GM19324 (cell line): ENCODE measurements around the gene GEMIN8.

Experiments
- ATAC-seq: cut with Tn5 transposase; IDR thresholded peaks from one replicate; pipeline ENCODE4 v1.9.1; 2021; ENCODE audit warnings: mild to moderate bottlenecking, moderate library complexity; ENCODE audit not compliant: unreplicated experiment, low FRiP score

The GEMIN8 gene

DNA sequence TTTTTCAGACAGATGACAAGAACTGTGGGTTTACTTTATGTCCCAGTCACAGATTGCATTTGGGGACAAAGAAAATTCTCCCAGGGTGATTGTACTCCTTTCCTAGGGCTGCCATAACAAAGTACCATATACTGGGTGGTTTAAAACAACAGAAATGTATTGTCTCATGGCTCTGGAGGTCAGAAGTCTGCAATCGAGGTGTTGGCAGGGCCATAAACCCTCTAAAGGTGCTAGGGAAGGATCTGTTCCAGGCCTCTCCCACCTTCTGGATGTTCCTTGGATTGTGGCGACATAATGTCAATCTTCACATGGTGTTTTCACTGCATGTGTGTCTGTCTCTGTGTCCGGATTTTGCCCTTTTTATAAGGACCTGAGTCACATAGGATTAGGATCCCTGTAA, 12.3 kb downstream of the GEMIN8 start:
- no peak for ATAC-seq

DNA sequence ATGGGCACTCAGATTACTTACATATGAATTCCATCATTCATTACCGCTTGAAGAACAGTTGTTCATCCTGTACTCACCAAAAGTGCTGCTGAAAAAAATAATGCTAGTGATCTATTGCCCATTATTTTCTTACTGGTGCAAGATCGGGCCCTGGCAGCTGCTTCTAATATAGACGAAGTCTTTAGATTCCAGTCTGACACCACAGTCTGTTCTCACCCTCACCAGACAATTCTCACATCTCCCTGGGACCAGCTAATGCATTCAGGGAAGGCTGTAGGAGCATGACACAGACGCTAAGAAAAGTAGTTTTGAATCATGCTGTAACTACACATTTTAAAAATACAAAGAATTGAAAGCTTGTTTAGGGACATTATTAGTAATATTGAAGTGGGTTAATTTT, 13.8 kb downstream of the GEMIN8 start:
- ATAC-seq, result no peak

DNA sequence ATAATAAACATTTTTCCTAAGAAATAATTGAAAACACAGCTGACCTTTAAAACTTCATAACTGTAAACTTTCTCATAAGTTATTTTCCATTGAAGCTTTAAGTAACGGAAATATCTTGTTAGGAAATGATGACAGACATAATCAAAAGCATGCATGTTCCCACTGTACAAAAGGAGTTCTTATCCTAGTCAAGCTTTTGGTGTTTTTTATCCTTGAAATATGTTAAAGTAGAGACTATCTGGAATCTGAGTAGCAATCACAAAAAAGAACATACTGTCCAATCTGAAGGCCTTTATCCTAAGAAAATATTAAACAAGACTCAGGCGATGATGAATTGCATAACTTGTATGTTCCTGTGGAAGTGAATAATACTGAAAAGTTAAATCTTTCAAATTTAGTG, 14.4 kb downstream of the GEMIN8 start:
- ATAC-seq, result no peak

DNA sequence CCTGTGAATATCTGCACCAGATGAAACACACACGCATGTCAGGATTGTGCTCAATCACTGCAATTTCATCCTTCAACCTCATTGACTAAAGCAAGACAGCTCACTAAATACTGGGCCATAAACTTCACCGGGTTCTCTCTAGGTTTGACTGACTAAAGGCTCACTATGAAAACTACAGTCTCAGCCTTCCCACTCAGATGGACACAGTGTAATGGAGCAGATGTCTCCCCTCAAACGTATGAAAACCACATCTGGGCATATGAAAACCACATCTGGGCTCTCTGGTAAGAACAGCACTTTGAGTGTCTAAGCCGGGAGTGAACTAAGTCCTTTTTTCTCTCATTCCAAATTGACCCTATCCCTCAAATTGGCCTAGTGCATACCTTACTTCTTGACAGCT, 15.2 kb downstream of the GEMIN8 start:
- no peak for ATAC-seq

DNA sequence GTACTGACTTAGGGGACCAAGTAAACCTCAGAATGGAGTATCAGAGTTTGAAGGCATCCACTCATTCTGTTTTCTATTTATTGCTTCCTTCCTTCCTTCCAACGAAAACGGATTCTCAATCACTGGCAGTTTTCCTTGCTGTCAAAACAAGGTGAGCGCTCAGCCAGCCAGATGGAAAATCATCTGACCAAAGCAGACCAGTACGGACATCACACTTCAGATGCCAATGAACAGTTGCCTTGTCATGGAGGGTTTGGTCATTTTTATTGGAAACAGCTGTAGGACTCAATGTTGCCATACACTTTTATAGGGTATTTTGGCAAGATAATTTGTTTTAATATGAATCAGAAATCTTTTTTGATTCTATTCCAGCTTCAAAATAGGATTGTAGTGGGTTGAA, 16.6 kb downstream of the GEMIN8 start:
- no peak for ATAC-seq

DNA sequence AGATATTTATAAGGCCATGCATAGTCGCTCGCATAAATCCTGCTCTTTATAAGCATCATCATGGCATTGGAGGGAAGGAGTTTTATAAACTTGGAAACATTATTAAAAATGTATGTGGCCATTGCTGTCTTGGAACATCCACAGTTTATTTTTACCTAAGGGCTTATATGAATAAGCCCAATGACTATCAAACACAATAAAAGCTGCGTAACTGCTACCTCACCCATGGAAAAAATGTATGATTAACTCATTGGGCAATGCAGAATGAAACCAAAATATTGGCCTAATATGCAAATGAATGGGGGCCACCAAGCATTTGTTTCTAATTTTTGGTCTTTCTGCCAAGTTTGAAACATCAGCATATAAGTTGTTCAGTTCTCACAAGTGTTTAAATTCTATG, 19.1 kb downstream of the GEMIN8 start:
- no peak for ATAC-seq

DNA sequence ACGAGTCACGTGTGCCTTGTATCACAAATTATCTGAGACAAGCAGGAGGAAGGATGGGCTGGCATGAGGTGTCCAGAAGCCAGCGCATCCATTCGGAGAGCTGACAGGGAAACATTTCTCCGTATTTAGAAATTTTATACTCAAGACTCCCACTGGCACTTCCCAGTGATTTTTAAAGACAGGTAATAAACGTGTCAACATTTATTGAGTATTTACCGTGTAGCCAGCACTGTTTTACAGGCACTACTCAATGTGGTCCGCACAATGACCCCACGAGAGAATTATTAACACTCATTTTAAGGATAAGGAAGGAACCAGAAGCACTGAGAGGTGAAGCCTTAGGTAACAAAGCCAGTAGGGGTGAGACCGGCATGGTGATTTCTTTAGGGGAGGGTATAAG, 23.2 kb downstream of the GEMIN8 start:
- ATAC-seq, result no peak

DNA sequence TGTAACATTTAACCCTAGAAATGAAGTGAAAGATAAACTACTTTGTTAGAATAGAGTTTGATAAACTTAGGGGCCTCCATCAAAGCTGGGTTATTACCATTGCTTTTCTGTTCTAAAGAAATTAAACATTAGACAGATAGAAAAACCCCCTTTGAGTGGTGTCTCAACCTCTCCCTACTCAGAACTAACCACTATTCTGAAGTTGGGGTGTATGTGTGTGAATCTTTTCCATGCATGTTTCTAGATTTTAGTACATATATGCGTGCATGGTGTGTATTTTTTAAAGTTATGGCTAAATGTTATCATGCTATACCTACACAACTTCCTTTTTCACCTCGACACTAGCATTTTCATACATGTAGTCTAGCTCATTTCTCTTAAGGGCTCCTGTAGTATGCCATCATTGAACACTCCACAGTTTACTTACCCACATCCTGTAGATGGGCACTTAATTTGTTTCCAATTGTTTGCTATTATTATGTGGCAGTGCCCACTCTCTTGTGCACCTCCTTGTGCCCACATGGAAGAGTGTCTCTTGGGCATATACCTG, 25.7 kb downstream of the GEMIN8 start:
- ATAC-seq, result no peak

DNA sequence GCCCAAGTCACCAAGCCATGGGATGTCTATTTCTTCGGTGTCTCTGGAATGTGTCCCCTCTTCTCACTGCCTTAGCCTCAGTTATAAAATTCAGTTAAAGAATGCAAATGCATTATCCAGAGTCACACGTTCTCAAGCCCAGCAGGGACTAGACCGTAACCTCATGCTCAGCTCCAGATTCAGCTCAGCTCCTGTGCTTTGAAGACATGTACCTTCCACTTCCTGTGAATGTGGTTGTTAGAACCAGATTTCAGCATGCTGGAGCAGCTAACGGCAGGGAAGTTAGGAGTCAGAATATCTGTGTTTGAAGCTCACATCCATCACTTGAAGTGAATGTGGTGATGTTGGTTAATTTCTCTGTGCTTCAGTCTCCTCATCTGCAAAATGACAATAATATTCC, 26.7 kb downstream of the GEMIN8 start:
- no peak for ATAC-seq

DNA sequence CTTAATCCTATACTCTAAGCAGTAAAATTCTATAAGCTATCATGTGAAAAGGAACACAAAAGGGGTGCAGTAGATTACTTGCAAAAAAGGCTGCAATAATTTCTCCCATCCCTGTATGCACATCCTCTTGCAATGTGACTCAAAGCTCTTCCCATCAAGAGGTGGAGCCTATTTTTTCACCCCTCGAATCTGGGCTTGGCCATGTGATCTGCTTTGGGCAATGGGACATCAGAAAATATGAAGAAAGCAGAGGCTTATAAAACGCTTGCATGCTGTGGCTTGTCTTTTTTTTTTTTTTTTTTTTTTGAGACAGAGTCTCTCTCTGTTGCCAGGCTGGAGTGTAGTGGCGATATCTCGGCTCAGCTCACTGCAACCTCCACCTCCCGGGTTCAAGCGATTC, 33.0 kb downstream of the GEMIN8 start:
- ATAC-seq, result no peak

DNA sequence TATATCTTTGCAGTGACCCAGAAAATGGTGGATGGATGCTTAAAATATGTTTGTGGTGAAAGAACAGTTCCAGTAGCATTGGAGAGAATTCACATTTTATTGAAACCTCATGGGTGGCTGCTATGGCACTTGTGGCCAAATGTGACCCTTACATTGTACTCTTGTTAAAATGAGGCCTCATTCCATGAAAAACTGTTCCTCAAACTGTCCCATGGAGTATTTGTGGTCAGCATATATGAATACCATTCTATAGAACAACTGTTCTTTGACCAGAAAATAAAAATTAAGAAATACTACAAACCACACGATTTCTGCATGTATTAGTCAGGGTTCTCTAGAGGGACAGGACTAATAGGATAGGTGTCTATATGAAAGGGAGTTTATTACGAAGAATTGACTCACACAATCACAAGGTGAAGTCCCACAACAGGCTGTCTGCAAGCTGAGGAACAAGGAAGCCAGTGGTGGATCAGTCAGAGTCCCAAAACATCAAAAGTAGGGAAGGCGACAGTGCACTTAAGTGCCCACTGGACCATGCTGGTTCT, 35.1 kb downstream of the GEMIN8 start:
- no peak for ATAC-seq

DNA sequence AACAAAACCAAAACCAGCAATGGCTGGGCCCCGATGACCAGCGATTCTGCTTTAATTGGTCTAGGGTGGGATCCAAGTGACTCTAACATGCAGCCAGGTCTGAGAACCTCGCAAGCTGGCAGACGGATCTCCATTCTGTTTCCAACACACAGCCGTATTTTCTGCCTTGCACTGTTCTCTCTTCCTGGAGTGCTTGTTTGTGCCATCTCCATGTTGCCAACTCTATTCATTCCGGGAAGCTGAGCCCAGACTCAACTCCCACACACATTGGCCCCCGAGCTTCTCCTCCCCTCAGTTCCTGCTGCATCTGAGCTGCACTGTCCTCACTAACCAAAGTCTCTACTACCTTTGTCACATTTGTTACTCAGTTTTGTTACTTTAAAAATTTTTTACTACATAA, 35.6 kb downstream of the GEMIN8 start:
- no peak for ATAC-seq

DNA sequence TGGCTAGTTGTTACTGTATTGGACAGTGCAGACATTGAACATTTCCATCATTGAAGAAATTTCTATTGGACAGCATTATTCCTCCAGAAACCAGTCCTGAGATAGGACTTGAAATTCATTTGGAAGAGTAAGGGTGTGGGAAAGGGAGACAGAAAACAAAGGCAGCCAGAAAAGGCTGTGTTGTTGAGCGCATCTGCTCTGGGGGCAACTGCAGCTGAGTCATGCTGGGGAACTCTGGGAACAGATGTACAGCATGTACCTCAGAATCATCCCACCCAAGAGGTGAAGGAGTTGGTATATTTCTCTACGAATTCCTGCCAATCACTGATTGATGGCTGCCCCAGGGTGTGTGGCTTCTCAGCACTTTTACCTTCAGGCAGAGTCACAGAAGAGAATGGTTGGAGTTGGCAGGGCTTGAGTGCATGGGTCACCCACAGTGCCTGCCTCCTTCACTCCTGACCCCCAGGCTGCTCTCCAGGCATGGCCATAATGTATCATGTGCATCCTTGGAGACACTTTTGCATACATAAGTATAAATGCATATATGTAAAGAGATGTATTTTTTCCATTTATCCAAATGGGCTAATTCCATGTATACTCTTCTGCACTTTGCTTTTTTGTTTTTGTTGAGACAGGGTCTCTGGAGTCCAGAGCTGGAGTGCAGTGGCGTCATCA, 39.4 kb downstream of the GEMIN8 start:
- no peak for ATAC-seq

DNA sequence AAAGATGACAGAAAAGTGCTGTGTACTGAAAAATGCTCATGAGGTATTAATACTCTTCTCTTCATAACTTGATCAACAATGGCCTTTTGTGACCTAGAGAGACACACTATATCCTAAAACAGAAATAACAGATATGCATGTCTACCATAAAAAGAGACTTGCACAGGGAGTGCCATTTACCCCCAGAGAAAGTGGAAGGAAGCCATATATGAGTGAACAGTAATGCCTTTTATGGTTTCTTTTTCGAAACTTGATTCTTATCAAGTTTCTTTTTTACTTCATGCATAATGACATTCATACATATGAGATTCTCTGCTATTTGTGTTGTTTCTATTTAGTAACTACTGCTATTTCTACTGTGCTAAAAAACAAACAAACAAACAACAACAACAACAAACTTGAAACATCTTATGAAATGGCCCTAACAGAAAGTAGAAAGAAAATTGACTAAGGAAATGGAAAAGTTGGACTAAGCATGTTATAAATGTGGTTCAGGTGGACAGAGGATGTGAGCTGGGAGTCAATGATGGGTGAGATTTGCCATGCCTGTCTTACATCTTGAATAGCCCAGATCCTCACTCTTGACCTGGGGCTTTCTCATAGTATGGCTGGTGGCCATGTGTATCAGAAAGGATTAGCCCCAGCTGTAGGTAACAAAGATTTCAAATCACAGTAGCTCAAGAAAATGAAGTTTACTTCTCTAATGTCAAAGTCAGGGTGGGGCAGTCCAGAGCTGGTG, 43.8 kb downstream of the GEMIN8 start:
- ATAC-seq, result peak; percentile 61

DNA sequence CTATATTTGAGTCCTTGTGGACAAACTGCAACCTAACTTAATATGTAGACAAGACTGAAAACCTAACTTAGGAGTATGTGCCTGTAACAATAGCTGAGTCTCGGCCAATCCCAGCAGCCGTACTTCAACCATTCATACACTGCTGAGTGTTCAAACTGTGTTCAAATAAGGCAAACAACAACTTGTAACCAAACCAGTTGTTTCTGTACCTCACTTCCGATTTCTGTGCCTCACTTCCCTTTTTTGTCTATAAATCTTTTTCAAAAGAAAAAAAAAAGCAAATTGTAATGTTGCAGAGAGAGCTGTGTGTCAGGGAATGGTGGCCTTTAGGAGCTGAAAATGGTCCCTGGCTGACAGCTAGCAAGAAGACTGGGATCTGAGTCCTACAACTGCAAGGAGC, 46.0 kb downstream of the GEMIN8 start:
- no peak for ATAC-seq

DNA sequence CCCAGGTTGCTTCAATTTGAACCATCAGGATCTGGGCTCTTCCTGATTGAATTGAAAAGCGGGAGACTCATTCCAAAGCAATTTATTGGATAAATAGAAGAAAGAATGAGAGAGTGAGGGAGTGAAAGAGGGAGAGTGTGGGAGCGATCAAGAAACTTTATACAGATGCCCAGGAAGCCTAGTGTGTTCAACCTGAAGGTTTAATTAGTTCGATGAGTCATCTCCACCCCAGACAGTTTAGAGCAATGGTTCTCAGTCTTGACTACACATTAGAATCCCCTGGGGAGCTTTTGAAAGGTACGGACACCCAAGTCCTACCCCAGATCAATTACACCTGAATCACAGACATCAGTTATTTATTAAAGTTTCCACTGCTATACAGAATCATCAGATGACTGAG, 61.5 kb downstream of the GEMIN8 start:
- no peak for ATAC-seq

DNA sequence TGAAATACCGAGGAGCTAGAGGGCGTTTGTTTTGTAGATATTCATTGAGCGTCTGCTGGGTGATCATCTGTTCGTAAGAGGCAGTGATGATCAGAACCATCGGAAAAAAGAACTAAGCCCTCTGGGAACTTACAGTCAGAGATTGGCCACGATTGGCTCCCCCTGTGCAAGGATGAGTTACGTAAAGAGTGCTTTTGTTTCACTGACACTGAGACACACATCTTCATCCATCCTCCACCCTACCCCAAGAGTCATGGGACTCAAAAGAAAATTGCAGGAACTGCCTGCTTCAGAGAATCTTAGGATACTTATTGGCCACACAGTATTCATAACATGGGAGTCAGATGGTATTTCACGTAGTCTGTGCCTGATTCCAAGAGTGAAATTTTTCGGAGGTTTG, 62.1 kb downstream of the GEMIN8 start:
- no peak for ATAC-seq

DNA sequence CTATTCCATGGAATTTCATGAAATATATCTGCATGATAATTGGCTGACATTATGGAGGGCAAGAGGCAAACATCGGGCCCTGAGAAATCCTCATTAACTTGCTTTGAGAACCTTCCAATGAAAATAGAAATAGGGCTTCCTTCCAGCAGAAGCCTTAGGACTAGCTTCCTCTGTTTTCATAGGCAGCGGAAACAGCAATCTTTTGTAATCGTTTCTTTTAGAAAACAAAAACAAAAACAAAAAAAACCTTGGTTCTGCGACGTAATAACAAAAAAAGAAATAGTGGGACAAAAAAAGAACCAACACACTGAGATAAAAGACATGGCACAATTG, 62.9 kb downstream of the GEMIN8 start:
- no peak for ATAC-seq

DNA sequence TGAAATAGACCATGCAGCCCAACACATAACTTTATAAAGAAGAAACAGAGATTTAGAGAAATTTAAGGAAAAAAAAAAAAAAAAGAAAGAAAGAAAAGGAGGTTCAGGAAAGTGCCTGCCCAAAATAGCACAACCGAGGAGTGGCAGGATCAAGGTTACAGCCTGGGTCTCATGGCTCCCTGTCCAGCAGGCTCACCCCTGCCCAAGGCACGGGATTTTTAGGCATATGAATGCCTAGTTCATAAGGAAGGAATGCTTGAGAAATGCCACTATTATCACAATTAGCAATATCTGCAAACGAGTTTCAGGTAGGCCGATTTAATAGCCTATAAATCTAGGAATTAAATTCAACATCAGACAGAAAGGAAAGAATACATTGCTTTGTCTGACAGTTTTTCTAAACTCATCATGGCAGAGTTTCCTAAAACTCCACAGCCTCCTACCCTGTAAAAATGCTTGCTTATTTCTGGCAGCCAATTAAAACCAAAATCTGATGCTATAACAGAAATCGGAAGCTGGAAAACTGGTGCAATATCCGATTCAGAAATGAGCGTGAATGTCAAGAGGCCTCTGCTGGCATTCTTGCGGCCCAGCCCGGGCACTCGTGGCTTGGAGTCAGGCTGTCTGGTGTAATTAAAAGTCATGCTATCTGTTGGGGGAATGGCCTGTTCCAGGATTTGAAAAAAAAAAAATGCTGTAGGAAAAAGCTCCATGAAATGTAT, 63.5 kb downstream of the GEMIN8 start:
- ATAC-seq, result no peak

DNA sequence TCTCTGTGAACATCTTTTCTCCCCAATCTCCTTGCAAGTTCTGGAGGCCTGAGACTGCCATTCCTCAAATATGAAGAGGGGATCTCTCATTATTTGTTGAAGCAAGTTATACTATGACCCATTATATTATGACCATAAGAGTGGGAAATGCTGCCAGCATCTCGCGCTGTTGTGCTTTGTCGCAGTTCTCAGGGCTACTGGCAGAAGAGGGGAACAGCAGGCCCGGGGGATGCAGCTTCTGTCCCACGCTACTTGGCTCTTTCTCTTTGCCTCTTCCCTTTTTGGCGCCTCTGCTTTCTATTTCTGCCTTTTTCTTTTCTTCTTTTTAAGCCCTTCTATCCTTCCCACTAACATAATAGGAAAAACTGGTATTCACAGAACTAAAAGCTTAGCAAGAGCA, 64.2 kb downstream of the GEMIN8 start:
- ATAC-seq, result no peak

DNA sequence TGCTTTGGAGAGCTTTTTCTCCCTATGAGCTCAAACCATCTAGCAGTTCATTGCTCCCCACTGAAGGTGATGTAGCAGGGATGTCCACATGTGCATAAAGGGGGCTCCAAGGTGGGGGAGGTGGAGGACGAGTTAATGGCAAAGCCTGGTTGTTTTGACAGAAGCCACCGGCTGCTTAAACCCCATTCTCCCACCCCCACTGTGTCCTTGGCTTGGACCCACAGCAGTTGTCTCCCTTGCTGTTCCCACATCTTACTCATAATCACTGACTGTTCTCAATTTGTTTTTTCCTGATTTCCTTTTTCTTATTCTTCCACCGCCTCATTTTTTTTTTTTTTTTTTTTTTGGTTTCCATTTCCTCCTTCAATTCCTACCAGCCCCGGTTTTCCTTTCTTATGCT, 72.7 kb downstream of the GEMIN8 start:
- ATAC-seq, result no peak
